Testis (tissue), 3 donors: ENCODE data around the gene SLC9A3. TPM values are rescaled to one million over a fixed set of nuclear protein-coding genes. Genes with fewer than 3 reads are reported as not detected.

Source experiments
- DNase-seq: peaks from one replicate; pipeline ENCODE4 v3.0.0-alpha.2; 2019
- H3K27ac ChIP-seq, 2 donors: fragments of 200-600 bp; sonication (generic); one replicate each; pipeline ENCODE4 v1.5.1; 2019
- H3K27me3 ChIP-seq: fragments of 200-600 bp; sonication (generic); one replicate; pipeline ENCODE4 v1.5.1; 2019
- H3K36me3 ChIP-seq: fragments of 200-600 bp; sonication (generic); one replicate; pipeline ENCODE4 v1.5.1; 2017; ENCODE audit warnings: low read depth; ENCODE audit errors: missing control alignments
- H3K4me1 ChIP-seq: fragments of 200-600 bp; sonication (generic); one replicate; pipeline ENCODE4 v1.5.1; 2019
- H3K4me3 ChIP-seq, 2 donors: fragments of 200-600 bp; sonication (generic); one replicate each; pipeline ENCODE4 v1.5.1; 2017 to 2019
- H3K9me3 ChIP-seq: fragments of 200-600 bp; sonication (generic); one replicate; pipeline ENCODE4 v1.5.1; 2017
- CTCF ChIP-seq, 3 experiments: fragments of 450-650 bp in 2 of 3; fragments of 200-600 bp in 1 of 3; sonication (generic) in 1 of 3; IDR thresholded peaks; one replicate each; pipeline ENCODE4 v1.5.1; 2016 to 2019; ENCODE audit warnings: antibody characterized with exemption in 3 of 3, mild to moderate bottlenecking in 2 of 3, moderate library complexity in 1 of 3
- POLR2A ChIP-seq: fragments of 450-650 bp; IDR thresholded peaks from one replicate; pipeline ENCODE4 v1.6.1; 2017; ENCODE audit warnings: antibody characterized with exemption, mild to moderate bottlenecking, moderate library complexity
- WGBS, 2 donors: methylation state at CpG; one replicate each; pipeline ENCODE4 v1.1.5; 2018; 5-methylcytosine and 5-hydroxymethylcytosine counted together
- intact Hi-C: fragments of 100-400 bp; cut with DNase I; formaldehyde crosslinking; loops from one replicate; pipeline ENCODE4 v1.15.1; 2023; ENCODE audit warnings: low total_unique reads
- polyA plus RNA-seq: library from polyadenylated mRNA; stranded (reverse); fragments of 350-450 nt; fragmentation: Illumina TruSeq; extraction: RNeasy Lipid Tissue Mini Kit (QIAGEN cat#74804); gene quantifications from one replicate; pipeline ENCODE4 v1.2.3, GENCODE V29; 2014; ENCODE audit warnings: low read depth, low replicate concordance; ENCODE audit not compliant: insufficient read depth
- total RNA-seq, 2 donors: library from RNA; depleted of rRNA; stranded (reverse); fragments of >200 nt; gene quantifications; one replicate each; pipeline ENCODE4 v1.2.3, GENCODE V29; 2016

Gene SLC9A3
- total and polyA plus RNA-seq, 3 donors from 2014 or later: 2.3 to 3.8 (median 2.6) TPM

- WGBS, 2 donors: 70 to 81% methylated on average over 2 to 23 of the region's 24 CpGs
- no peaks in the 10 kb centered on the region for H3K27me3 ChIP-seq
- H3K36me3 ChIP-seq: no peaks in the 10 kb centered on the region
These were observed 9.2 kb upstream of the SLC9A3 start for GRCh38 chr5:533243-533954.

DNA sequence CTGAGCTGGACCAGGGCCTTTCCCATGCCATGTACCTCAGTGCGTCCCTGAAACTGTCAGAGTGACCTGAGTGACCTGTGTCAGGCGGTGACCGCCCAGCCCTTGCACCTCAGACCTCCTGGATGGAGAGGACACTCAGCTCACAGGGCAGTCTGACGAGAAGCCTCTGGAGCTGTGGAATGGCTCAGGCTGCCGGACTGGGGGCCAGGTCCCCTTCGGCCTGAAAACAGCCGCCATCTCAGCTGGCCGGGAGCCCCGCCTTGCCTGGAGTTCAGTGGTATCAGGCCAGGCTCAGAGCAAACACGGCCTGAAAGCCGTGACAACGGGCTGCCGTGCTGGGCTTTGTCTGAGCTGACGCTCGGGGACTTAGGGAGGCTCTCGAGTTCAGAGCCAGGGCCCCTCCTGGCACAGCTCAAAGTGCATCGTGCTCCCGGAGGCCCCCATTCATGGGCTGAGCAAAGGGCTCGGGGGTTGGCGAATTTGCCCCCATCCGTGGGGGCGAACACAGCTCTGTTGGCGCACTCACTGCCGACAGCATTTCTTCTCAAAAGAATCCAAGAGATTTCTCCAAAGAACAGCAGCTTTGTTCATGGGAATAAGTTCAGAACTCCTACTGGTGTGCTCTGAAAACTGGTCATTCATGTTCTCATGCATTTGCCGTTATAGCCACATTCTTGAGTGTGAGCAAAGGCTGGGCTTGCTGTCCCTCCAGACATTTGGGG is 8.4 kb upstream of the SLC9A3 start:
- H3K4me1 ChIP-seq: no peaks in the 10 kb centered on the region
- TF ChIP-seq CTCF (IDR thresholded peaks at IDR 0.05) (no peak), POLR2A (no peak)
- intact Hi-C loops: no loop called here

More at GRCh38 chr5:533243-533954, 9.2 kb upstream of the SLC9A3 start:
- DNase-seq: no peak
- Histone ChIP-seq H3K4me3 (no peak overlapping the region), H3K27ac (no peak overlapping the region), H3K9me3 (no peaks in the 10 kb centered on the region), H3K4me1 (no peaks in the 10 kb centered on the region)
- intact Hi-C loops: no loop called here
- TF ChIP-seq POLR2A (no peak), CTCF (IDR thresholded peaks at IDR 0.05) (no peak)

DNA sequence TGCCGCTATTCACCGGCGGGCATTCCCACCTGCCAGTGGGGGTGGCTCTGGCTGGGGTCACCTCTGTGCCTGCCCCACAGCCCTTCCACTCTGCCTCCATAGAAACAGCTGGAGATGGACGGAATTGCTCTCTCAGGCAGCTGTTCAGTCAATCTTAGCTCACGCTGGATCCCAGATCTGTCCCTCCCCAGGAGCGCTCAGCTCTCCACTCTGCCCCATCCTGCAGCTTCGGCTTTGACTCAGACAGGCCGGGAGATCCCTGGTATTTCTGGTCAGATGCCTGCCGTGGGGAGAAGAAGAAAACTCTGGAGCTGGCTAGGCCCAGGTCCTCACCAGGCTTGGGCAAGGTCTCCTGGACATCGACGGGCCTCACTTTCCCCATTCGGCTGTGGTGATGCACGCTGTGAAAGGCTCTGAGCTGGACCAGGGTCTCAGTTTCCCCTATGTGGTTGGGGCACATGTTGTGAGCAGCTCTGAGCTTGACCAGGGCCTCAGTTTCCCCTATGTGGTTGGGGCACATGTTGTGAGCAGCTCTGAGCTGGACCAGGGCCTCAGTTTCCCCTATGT is 7.6 kb upstream of the SLC9A3 start:
- no peaks in the 10 kb centered on the region for H3K4me1 ChIP-seq
- intact Hi-C loops: no loop called here
- no peaks in the 10 kb centered on the region for H3K9me3 ChIP-seq
- H3K4me3 ChIP-seq: no peak overlapping the region
- DNase-seq: no peak
- H3K27ac ChIP-seq: no peak overlapping the region
- TF ChIP-seq CTCF (IDR thresholded peaks at IDR 0.05) (no peak), POLR2A (no peak)
- H3K36me3 ChIP-seq: no peaks in the 10 kb centered on the region
- no peaks in the 10 kb centered on the region for H3K27me3 ChIP-seq
- WGBS, 2 donors: 87 to 100% methylated on average over 2 to 13 of the region's 13 CpGs

More for the DNA sequence above, 8.4 kb upstream of the SLC9A3 start:
- H3K27ac ChIP-seq: no peak overlapping the region
- no peaks in the 10 kb centered on the region for H3K36me3 ChIP-seq
- no peak for DNase-seq
- no peaks in the 10 kb centered on the region for H3K27me3 ChIP-seq
- H3K4me3 ChIP-seq: no peak overlapping the region
- H3K9me3 ChIP-seq: no peaks in the 10 kb centered on the region
- 55 to 67% methylated on average over 4 to 24 of the region's 25 CpGs for WGBS, 2 donors

- Histone ChIP-seq H3K4me1 (no peaks in the 10 kb centered on the region), H3K9me3 (no peaks in the 10 kb centered on the region), H3K36me3 (no peaks in the 10 kb centered on the region), H3K27ac (no peak overlapping the region), H3K27me3 (no peaks in the 10 kb centered on the region), H3K4me3 (no peak overlapping the region)
- 33 to 51% methylated on average over 20 to 25 of the region's 25 CpGs for WGBS, 2 donors
- no peak for TF ChIP-seq POLR2A
- no peak for TF ChIP-seq CTCF (IDR thresholded peaks at IDR 0.05)
- intact Hi-C loops: no loop called here
- no peak for DNase-seq
These were observed 7.0 kb upstream of the SLC9A3 start for GRCh38 chr5:531101-531748.
